H1 (cell line): ENCODE results near the gene AGAP3. TPM values are rescaled to one million over a fixed set of nuclear protein-coding genes. Genes with fewer than 3 reads are reported as not detected.

Source experiments
- BRCA1 ChIP-seq: IDR thresholded peaks from 2 replicates; pipeline ENCODE4 v1.6.1; 2012; ENCODE audit warnings: low read depth, low read length, improper control_type of control experiment
- CTBP2 ChIP-seq: IDR thresholded peaks from 2 replicates; pipeline ENCODE4 v1.7.0; 2011; ENCODE audit warnings: borderline replicate concordance, mild to moderate bottlenecking, moderate library complexity, mixed read lengths, low read length; ENCODE audit not compliant: insufficient read depth, insufficient read length
- EZH2 ChIP-seq: fragments of 200-600 bp; sonication (generic); IDR thresholded peaks from 2 replicates; pipeline ENCODE4 v1.7.1; 2012; ENCODE audit warnings: low read depth, mild to moderate bottlenecking, moderate library complexity, low read length, inconsistent platforms; ENCODE audit not compliant: severe bottlenecking
- KDM1A ChIP-seq: fragments of 200-600, 300-600 bp; sonication (generic); IDR thresholded peaks from 2 replicates; pipeline ENCODE4 v1.7.1; 2016; ENCODE audit warnings: mild to moderate bottlenecking, low read length, borderline replicate concordance
- SUZ12 ChIP-seq: fragments of 200-600 bp; sonication (generic); IDR thresholded peaks from 2 replicates; pipeline ENCODE4 v1.6.1; 2012; ENCODE audit warnings: mild to moderate bottlenecking, inconsistent platforms, low read length, moderate library complexity, mixed read lengths
- USF2 ChIP-seq: IDR thresholded peaks from 2 replicates; pipeline ENCODE4 v1.6.1; 2011; ENCODE audit warnings: low read length, improper control_type of control experiment
- YY1 ChIP-seq: IDR thresholded peaks from 2 replicates; pipeline ENCODE4 v1.6.1; 2011; ENCODE audit warnings: low read depth, mild to moderate bottlenecking, low read length
- polyA plus RNA-seq, 7 experiments: library from polyadenylated mRNA; depleted of rRNA in 3 of 7; stranded (reverse) in 5 of 7; unstranded in 2 of 7; fragments of >200 nt in 5 of 7; fragments of 200-250 nt in 2 of 7; gene quantifications; 1 replicate in 5 of 7; 2 replicates in 1 of 7; 4 replicates in 1 of 7; pipeline versions ENCODE4 v1.2.1 to v1.2.3, GENCODE V29; 2011 to 2013; ENCODE audit warnings: missing spikeins in 2 of 7, mixed read lengths in 2 of 7
- total RNA-seq: library from RNA; stranded (reverse); fragmentation: NEBNext Ultra II Directional; extraction: Animal tissue kit (Norgen Biotek cat#: 25700); gene quantifications from 2 replicates; pipeline ENCODE4 v1.2.1, GENCODE V29; 2021

The AGAP3 gene
- total and polyA plus RNA-seq, 2 of the 8 experiments (the other 6 are each of a cell fraction or from before 2014, with no cell fraction given), result 66.4 to 120 TPM

- TF ChIP-seq CTBP2, result no peak
- no peak for TF ChIP-seq BRCA1
- TF ChIP-seq SUZ12, result no peak
- TF ChIP-seq USF2, result no peak
- TF ChIP-seq KDM1A, result no peak
- TF ChIP-seq EZH2, result no peak
- no peak for TF ChIP-seq YY1
These were observed 10.7 kb upstream of the AGAP3 start (continued) for GRCh38 chr7:151075662-151075971.
